H9 (cell line): Measurements from ENCODE around the gene RGS6. TPM values are rescaled to one million over a fixed set of nuclear protein-coding genes. Genes with fewer than 3 reads are reported as not detected.

Source experiments
- DNase-seq: peaks from one replicate; pipeline ENCODE4 v3.0.0-alpha.2; 2017
- H2AFZ ChIP-seq: one replicate; pipeline ENCODE4 v1.6.1; 2013; ENCODE audit warnings: mild to moderate bottlenecking, low read length, control low read depth, moderate library complexity
- H2AK5ac ChIP-seq: 2 replicates; pipeline ENCODE4 v1.6.1; 2013; ENCODE audit warnings: low read length, control low read depth, mixed read lengths; ENCODE audit not compliant: insufficient read length
- H2BK120ac ChIP-seq: one replicate; pipeline ENCODE4 v1.6.1; 2013; ENCODE audit warnings: low read depth, mild to moderate bottlenecking, low read length, control low read depth, inconsistent platforms; ENCODE audit not compliant: poor library complexity, severe bottlenecking
- H2BK12ac ChIP-seq: 2 replicates; pipeline ENCODE4 v1.6.1; 2013; ENCODE audit warnings: low read length, control low read depth, mixed read lengths, low read depth; ENCODE audit not compliant: insufficient read length
- H2BK15ac ChIP-seq: 2 replicates; pipeline ENCODE4 v1.6.1; 2013; ENCODE audit warnings: low read depth, low read length, control low read depth
- H2BK20ac ChIP-seq: one replicate; pipeline ENCODE4 v1.6.1; 2013; ENCODE audit warnings: low read depth, mild to moderate bottlenecking, low read length, control low read depth, inconsistent platforms; ENCODE audit not compliant: poor library complexity, severe bottlenecking
- H2BK5ac ChIP-seq: 2 replicates; pipeline ENCODE4 v1.6.1; 2013; ENCODE audit warnings: low read length, control low read depth, mixed read lengths; ENCODE audit not compliant: insufficient read length
- H3K14ac ChIP-seq: 2 replicates; pipeline ENCODE4 v1.6.1; 2013; ENCODE audit warnings: low read length, control low read depth; ENCODE audit not compliant: insufficient read depth
- H3K18ac ChIP-seq: 2 replicates; pipeline ENCODE4 v1.6.1; 2013; ENCODE audit warnings: low read depth, mild to moderate bottlenecking, mixed read lengths, low read length, control low read depth; ENCODE audit not compliant: insufficient read length
- H3K23ac ChIP-seq: 2 replicates; pipeline ENCODE4 v1.6.1; 2013; ENCODE audit warnings: low read length, control low read depth, mixed read lengths, low read depth; ENCODE audit not compliant: insufficient read length
- H3K23me2 ChIP-seq: 2 replicates; pipeline ENCODE4 v1.6.1; 2013; ENCODE audit warnings: low read depth, mild to moderate bottlenecking, mixed read lengths, low read length, control low read depth; ENCODE audit not compliant: insufficient read length, poor library complexity, severe bottlenecking
- H3K27ac ChIP-seq: 2 replicates; pipeline ENCODE4 v1.5.1; 2013; ENCODE audit warnings: low read length, control low read depth, mixed read lengths, low read depth; ENCODE audit not compliant: insufficient read length
- H3K27me3 ChIP-seq: 2 replicates; pipeline ENCODE4 v1.6.1; 2013; ENCODE audit warnings: low read length, control low read depth, inconsistent platforms; ENCODE audit not compliant: insufficient read depth
- H3K4ac ChIP-seq: 2 replicates; pipeline ENCODE4 v1.6.1; 2013; ENCODE audit warnings: low read depth, mild to moderate bottlenecking, control low read depth, inconsistent platforms, low read length, moderate library complexity
- H3K4me1 ChIP-seq: 2 replicates; pipeline ENCODE4 v1.6.1; 2013; ENCODE audit warnings: low read length, control low read depth, inconsistent platforms; ENCODE audit not compliant: insufficient read depth
- H3K4me2 ChIP-seq: 2 replicates; pipeline ENCODE4 v1.6.1; 2013; ENCODE audit warnings: low read length, control low read depth, mixed read lengths; ENCODE audit not compliant: insufficient read length, insufficient read depth
- H3K56ac ChIP-seq: 2 replicates; pipeline ENCODE4 v1.6.1; 2013; ENCODE audit warnings: low read depth, mild to moderate bottlenecking, mixed read lengths, low read length, control low read depth; ENCODE audit not compliant: insufficient read length
- H3K79me1 ChIP-seq: 2 replicates; pipeline ENCODE4 v1.6.1; 2013; ENCODE audit warnings: low read depth, mild to moderate bottlenecking, moderate library complexity, low read length, control low read depth, inconsistent platforms; ENCODE audit not compliant: insufficient read depth, poor library complexity, severe bottlenecking
- H3K79me2 ChIP-seq: 2 replicates; pipeline ENCODE4 v1.6.1; 2013; ENCODE audit warnings: low read length, control low read depth, inconsistent platforms; ENCODE audit not compliant: insufficient read depth
- H3K9ac ChIP-seq: 2 replicates; pipeline ENCODE4 v1.6.1; 2013; ENCODE audit warnings: low read length, control low read depth, mixed read lengths; ENCODE audit not compliant: insufficient read length; ENCODE audit errors: extremely low read depth
- H3K9me3 ChIP-seq: one replicate; pipeline ENCODE4 v1.6.1; 2013; ENCODE audit warnings: low read depth, low read length, inconsistent platforms; ENCODE audit not compliant: control insufficient read depth
- H3T11ph ChIP-seq: one replicate; pipeline ENCODE4 v1.6.1; 2013; ENCODE audit warnings: mild to moderate bottlenecking, low read length, control low read depth, inconsistent platforms
- H4K20me1 ChIP-seq: one replicate; pipeline ENCODE4 v1.6.1; 2013; ENCODE audit not compliant: control insufficient read depth, insufficient read length, insufficient read depth
- H4K5ac ChIP-seq: 2 replicates; pipeline ENCODE4 v1.6.1; 2013; ENCODE audit warnings: low read depth, mild to moderate bottlenecking, mixed read lengths, low read length, control low read depth; ENCODE audit not compliant: insufficient read length
- H4K8ac ChIP-seq: replicated peaks from 2 replicates; pipeline ENCODE4 v1.6.1; 2013; ENCODE audit warnings: low read length, control low read depth, mixed read lengths, low read depth; ENCODE audit not compliant: insufficient read length
- H4K91ac ChIP-seq: 2 replicates; pipeline ENCODE4 v1.6.1; 2013; ENCODE audit warnings: low read depth, mild to moderate bottlenecking, moderate library complexity, mixed read lengths, low read length, control low read depth; ENCODE audit not compliant: insufficient read length
- H3K27ac Mint-ChIP-seq, 3 experiments: 2 replicates in 2 of 3; 3 replicates in 1 of 3; pipeline ENCODE4 v1.8.0; 2020 to 2021; ENCODE audit warnings: mixed read lengths in 3 of 3, mild to moderate bottlenecking in 1 of 3, moderate library complexity in 1 of 3
- H3K27me3 Mint-ChIP-seq: 2 replicates; pipeline ENCODE4 v1.8.0; 2021; ENCODE audit warnings: low read depth, mild to moderate bottlenecking, moderate library complexity, mixed read lengths
- H3K36me3 Mint-ChIP-seq, 3 experiments: 2 replicates in 2 of 3; 3 replicates in 1 of 3; pipeline ENCODE4 v1.8.0; 2020 to 2021; ENCODE audit warnings: low read depth in 3 of 3, mixed read lengths in 3 of 3; ENCODE audit not compliant: insufficient read depth in 1 of 3
- H3K4me1 Mint-ChIP-seq, 2 experiments: 2 replicates each; pipeline ENCODE4 v1.8.0; 2020; ENCODE audit warnings: mixed read lengths in 2 of 2
- H3K4me3 Mint-ChIP-seq, 2 experiments: 2 replicates in 1 of 2; 3 replicates in 1 of 2; pipeline ENCODE4 v1.8.0; 2020 to 2021; ENCODE audit warnings: mild to moderate bottlenecking in 2 of 2, mixed read lengths in 2 of 2, moderate library complexity in 1 of 2
- H3K9me3 Mint-ChIP-seq, 2 experiments: 2 replicates in 1 of 2; 3 replicates in 1 of 2; pipeline ENCODE4 v1.8.0; 2020; ENCODE audit warnings: mild to moderate bottlenecking in 2 of 2, mixed read lengths in 2 of 2, moderate library complexity in 1 of 2
- WGBS: extraction: QIAGEN DNeasy Blood & Tissue Kit; methylation state at CpG from one replicate; pipeline ENCODE4 v1.1.7; 2013; ENCODE audit warnings: missing lambda C conversion rate, low lambda C conversion rate, mixed read lengths; ENCODE audit not compliant: insufficient read length; ENCODE audit errors: extremely low coverage; 5-methylcytosine and 5-hydroxymethylcytosine counted together
- total RNA-seq: library from RNA; stranded (reverse); gene quantifications from 2 replicates; pipeline ENCODE4 v1.2.1, GENCODE V29; 2021
- TF ChIP-seq, protein P1 (sequence below): fragments of 200-600 bp; sonication (generic); conservative IDR thresholded peaks from 3 replicates; pipeline ENCODE4 v1.8.0; 2021; ENCODE audit warnings: antibody characterized with exemption, mild to moderate bottlenecking

The RGS6 gene
- total RNA-seq, 1 experiment from 2014 or later = 3.0 TPM

DNA sequence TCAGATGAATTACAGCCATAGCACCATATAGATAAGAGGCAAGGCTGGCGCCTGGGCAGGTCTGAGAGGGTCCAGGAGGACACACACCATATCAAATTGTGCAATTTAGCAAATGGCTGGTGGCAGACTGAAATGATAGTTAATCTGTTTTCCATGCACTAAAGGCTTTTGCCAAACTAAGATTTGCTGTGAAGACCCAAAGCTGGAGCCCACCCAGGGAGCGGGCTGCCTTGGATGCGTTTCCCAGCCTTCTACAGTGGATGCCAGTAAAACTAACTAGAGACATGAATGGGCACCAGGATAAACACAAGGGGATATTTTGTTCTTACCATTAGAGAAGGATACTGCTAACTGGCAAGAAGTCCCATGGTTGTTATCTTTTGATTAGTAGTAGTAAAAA, 486.6 kb downstream of the RGS6 start:
- Histone ChIP-seq H3K14ac (no peak overlapping the region), H4K20me1 (no peaks in the 10 kb centered on the region), H3K23me2 (no peaks in the 10 kb centered on the region), H3K27me3 (no peaks in the 10 kb centered on the region), H3K56ac (no peak overlapping the region), H4K5ac (no peak overlapping the region), H3K18ac (no peak overlapping the region), H3K9ac (no peak overlapping the region), H2AFZ (no peak overlapping the region), H3K79me1 (no peaks in the 10 kb centered on the region), H2BK5ac (no peak overlapping the region), H4K91ac (no peak overlapping the region), H3K79me2 (no peaks in the 10 kb centered on the region), H2BK12ac (no peak overlapping the region), H3K4me1 (peaks cover 3% of the 10 kb centered on the region; the same call in 1 of the 2 replicates), H3K23ac (no peak overlapping the region), H2BK15ac (no peak overlapping the region), H3K4me2 (no peak overlapping the region), H3K9me3 (no peaks in the 10 kb centered on the region), H2BK120ac (no peak overlapping the region), H3K4ac (no peak overlapping the region), H3T11ph (no peak overlapping the region), H2BK20ac (no peak overlapping the region), H2AK5ac (no peak overlapping the region), H4K8ac (no peak overlapping the region), H3K27ac (no peak overlapping the region)
- H3K4me3 Mint-ChIP-seq = no peak overlapping the region
- peaks cover 12 to 17% of the 10 kb centered on the region in 2 experiments for H3K4me1 Mint-ChIP-seq
- H3K27ac Mint-ChIP-seq = no peak overlapping the region
- no peak for DNase-seq
- H3K27me3 Mint-ChIP-seq = peaks cover 2% of the 10 kb centered on the region
- peaks cover 13 to 38% (median 18%) of the 10 kb centered on the region in 3 experiments for H3K36me3 Mint-ChIP-seq
- no CpG with 5 or more reads among the region's 3 CpGs for WGBS
- TF ChIP-seq, protein P1, sequence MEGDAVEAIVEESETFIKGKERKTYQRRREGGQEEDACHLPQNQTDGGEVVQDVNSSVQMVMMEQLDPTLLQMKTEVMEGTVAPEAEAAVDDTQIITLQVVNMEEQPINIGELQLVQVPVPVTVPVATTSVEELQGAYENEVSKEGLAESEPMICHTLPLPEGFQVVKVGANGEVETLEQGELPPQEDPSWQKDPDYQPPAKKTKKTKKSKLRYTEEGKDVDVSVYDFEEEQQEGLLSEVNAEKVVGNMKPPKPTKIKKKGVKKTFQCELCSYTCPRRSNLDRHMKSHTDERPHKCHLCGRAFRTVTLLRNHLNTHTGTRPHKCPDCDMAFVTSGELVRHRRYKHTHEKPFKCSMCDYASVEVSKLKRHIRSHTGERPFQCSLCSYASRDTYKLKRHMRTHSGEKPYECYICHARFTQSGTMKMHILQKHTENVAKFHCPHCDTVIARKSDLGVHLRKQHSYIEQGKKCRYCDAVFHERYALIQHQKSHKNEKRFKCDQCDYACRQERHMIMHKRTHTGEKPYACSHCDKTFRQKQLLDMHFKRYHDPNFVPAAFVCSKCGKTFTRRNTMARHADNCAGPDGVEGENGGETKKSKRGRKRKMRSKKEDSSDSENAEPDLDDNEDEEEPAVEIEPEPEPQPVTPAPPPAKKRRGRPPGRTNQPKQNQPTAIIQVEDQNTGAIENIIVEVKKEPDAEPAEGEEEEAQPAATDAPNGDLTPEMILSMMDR = no peak
- H3K9me3 Mint-ChIP-seq = peaks cover 35 to 44% of the 10 kb centered on the region in 2 experiments
